ENCODE results near the gene CGNL1. TPM values are rescaled to one million over a fixed set of nuclear protein-coding genes. Genes with fewer than 3 reads are reported as not detected.
A peak's percentile ranks its signal among the peaks of the same experiment; 100 is the strongest.

CGNL1 gene
- total RNA-seq, 1 donor from 2014 or later: 31.9 TPM

DNA sequence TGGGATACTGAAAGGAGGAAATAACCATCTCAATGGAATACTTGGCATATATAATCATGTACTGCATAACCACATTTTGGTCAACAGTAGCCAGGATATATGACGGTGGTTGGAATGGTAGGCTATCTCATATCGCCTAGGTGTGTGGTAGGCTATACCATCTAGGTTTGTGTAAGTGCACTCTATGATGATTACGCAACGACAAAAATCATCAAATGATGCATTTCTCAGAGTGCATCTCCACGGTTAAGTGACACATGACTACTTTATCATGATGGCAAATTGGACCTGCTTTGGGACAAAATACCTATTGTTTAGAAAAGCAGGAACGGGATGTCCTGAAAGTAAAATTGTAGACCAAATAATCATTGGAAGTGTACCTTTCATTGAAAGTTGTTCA is 218.2 kb downstream of the CGNL1 start:
- H3K27me3 ChIP-seq (ENCODE audit: low read depth): no peaks in the 10 kb centered on the region
- H3K4me1 ChIP-seq: peaks cover 72% of the 10 kb centered on the region
- peak overlapping the region; percentile 95 for H3K27ac ChIP-seq (replicated peaks)
- H3K9me3 ChIP-seq (replicated peaks): no peaks in the 10 kb centered on the region
- peaks cover 4% of the 10 kb centered on the region for H3K36me3 ChIP-seq
- intact Hi-C loops (cut with micrococcal nuclease): no loop called here
- TF ChIP-seq, protein P1, sequence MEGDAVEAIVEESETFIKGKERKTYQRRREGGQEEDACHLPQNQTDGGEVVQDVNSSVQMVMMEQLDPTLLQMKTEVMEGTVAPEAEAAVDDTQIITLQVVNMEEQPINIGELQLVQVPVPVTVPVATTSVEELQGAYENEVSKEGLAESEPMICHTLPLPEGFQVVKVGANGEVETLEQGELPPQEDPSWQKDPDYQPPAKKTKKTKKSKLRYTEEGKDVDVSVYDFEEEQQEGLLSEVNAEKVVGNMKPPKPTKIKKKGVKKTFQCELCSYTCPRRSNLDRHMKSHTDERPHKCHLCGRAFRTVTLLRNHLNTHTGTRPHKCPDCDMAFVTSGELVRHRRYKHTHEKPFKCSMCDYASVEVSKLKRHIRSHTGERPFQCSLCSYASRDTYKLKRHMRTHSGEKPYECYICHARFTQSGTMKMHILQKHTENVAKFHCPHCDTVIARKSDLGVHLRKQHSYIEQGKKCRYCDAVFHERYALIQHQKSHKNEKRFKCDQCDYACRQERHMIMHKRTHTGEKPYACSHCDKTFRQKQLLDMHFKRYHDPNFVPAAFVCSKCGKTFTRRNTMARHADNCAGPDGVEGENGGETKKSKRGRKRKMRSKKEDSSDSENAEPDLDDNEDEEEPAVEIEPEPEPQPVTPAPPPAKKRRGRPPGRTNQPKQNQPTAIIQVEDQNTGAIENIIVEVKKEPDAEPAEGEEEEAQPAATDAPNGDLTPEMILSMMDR (IDR thresholded peaks at IDR 0.05; ENCODE audit: borderline replicate concordance): no peak
- no peak for DNase-seq
- H3K4me3 ChIP-seq: peak overlapping the region; percentile 88

GRCh38 chr15:57595011-57595866 is 218.9 kb downstream of the CGNL1 start:
- H3K9me3 ChIP-seq (replicated peaks): no peaks in the 10 kb centered on the region
- peak overlapping the region; percentile 88 for H3K4me3 ChIP-seq
- intact Hi-C loops (cut with micrococcal nuclease): no loop called here
- H3K27ac ChIP-seq (replicated peaks): peak overlapping the region; percentile 95
- DNase-seq: peak; percentile 74
- TF ChIP-seq, protein P1 (IDR thresholded peaks at IDR 0.05; ENCODE audit: borderline replicate concordance): no peak
- peaks cover 72% of the 10 kb centered on the region for H3K4me1 ChIP-seq
- no peaks in the 10 kb centered on the region for H3K27me3 ChIP-seq (ENCODE audit: low read depth)
- peaks cover 4% of the 10 kb centered on the region for H3K36me3 ChIP-seq

DNA sequence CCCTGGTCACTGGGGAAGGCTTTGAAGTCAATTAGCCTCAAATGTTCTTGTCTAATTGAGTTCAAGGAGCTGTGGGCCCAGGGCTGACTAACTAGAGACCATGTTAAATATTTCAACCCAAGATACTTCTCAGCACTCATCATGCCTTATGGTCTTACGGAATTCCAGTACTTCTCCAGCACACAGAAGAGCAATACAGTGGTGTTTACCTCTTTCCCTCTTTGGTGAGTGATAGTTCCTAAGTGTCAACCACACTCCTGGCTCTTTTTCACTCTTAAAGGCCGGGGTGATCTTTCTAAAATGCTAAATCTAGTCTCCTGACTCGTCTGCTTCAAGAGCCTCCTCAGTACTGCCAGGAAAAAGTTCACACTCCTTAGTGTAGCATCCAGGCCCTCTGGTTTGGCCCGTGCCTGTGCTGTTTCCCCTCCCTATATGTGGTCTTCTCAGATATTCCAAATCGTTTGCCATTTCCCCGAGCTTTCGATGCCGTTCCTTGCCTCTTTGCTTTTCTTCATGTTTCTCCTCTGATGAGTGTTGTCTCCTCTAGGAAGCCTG is 220.1 kb downstream of the CGNL1 start:
- Histone ChIP-seq H3K27me3 (ENCODE audit: low read depth) (no peaks in the 10 kb centered on the region), H3K9me3 (replicated peaks) (no peaks in the 10 kb centered on the region), H3K27ac (replicated peaks) (peak overlapping the region; percentile 95), H3K36me3 (peaks cover 4% of the 10 kb centered on the region), H3K4me1 (peaks cover 66% of the 10 kb centered on the region), H3K4me3 (peak overlapping the region; percentile 61)
- intact Hi-C loops (cut with micrococcal nuclease): no loop called here
- TF ChIP-seq, protein P1 (IDR thresholded peaks at IDR 0.05; ENCODE audit: borderline replicate concordance): no peak
- DNase-seq: no peak

DNA sequence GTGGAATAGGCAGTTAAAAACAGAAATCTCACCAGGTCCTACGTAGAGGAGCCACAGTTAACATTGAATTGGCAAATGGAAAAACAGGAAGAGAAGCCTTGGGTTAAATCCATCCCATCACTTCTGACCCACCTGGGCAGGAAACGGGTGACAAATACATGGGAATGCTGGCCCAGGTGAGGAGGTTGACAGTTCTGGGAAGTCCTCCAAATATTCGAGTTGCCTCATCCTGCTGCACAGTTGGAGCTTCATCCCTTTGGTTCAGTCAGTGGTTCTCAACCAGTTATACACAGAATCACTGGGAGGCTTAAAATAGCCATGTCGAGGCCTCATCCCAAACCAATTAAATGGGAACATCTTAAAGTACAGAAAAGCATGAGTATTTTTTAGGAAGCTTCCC is 220.7 kb downstream of the CGNL1 start:
- Histone ChIP-seq H3K4me1 (peaks cover 67% of the 10 kb centered on the region), H3K4me3 (peak overlapping the region; percentile 61), H3K27ac (replicated peaks) (peak overlapping the region; percentile 95), H3K36me3 (peaks cover 4% of the 10 kb centered on the region), H3K9me3 (replicated peaks) (no peaks in the 10 kb centered on the region), H3K27me3 (ENCODE audit: low read depth) (no peaks in the 10 kb centered on the region)
- DNase-seq: no peak
- intact Hi-C loops (cut with micrococcal nuclease): no loop called here
- TF ChIP-seq, protein P1 (IDR thresholded peaks at IDR 0.05; ENCODE audit: borderline replicate concordance): no peak

GRCh38 chr15:57597431-57597830 is 221.1 kb downstream of the CGNL1 start:
- H3K27ac ChIP-seq (replicated peaks): peak overlapping the region; percentile 95
- intact Hi-C loops (cut with micrococcal nuclease): no loop called here
- DNase-seq: no peak
- TF ChIP-seq, protein P1 (IDR thresholded peaks at IDR 0.05; ENCODE audit: borderline replicate concordance): no peak
- peaks cover 4% of the 10 kb centered on the region for H3K36me3 ChIP-seq
- peak overlapping the region; percentile 61 for H3K4me3 ChIP-seq
- no peaks in the 10 kb centered on the region for H3K27me3 ChIP-seq (ENCODE audit: low read depth)
- no peaks in the 10 kb centered on the region for H3K9me3 ChIP-seq (replicated peaks)
- peaks cover 67% of the 10 kb centered on the region for H3K4me1 ChIP-seq
